ENCODE measurements around the gene ANTKMT.

The ANTKMT gene

GRCh38 chr16:674214-674881, 46.6 kb upstream of the ANTKMT start:
- no peak for DNase-seq
- peaks cover 47% of the 10 kb centered on the region for H3K36me3 ChIP-seq
- H3K9me3 ChIP-seq, result no peaks in the 10 kb centered on the region
- no peaks in the 10 kb centered on the region for H3K27me3 ChIP-seq
- TF ChIP-seq CTCF (IDR thresholded peaks at IDR 0.05; ENCODE audit: low read depth, low read length), result no peak
- no peak overlapping the region for H3K4me3 ChIP-seq (ENCODE audit: low read depth, low read length)
- peaks cover 7% of the 10 kb centered on the region for H3K4me1 ChIP-seq

GRCh38 chr16:674968-675883, 45.7 kb upstream of the ANTKMT start, which contains the start of gene RHBDL1:
Gene RHBDL1, plus strand, starts transcription at chr16:675671. Its CDS starts 120 bp downstream, at chr16:675791.
- no peak for TF ChIP-seq CTCF (IDR thresholded peaks at IDR 0.05; ENCODE audit: low read depth, low read length)
- peak within 1 kb of the TSS; percentile 24; the same call in 1 of the 2 replicates for H3K4me3 ChIP-seq (ENCODE audit: low read depth, low read length)
- no peaks in the 10 kb centered on the region for H3K9me3 ChIP-seq
- no peaks in the 10 kb centered on the region for H3K27me3 ChIP-seq
- peaks cover 7% of the 10 kb centered on the region for H3K4me1 ChIP-seq
- peak; percentile 53 for DNase-seq
- peaks cover 39% of the 10 kb centered on the region for H3K36me3 ChIP-seq

- no peaks in the 10 kb centered on the region for H3K9me3 ChIP-seq
- no peak for DNase-seq
- peaks cover 7% of the 10 kb centered on the region for H3K4me1 ChIP-seq
- peaks cover 32% of the 10 kb centered on the region for H3K36me3 ChIP-seq
- TF ChIP-seq CTCF (IDR thresholded peaks at IDR 0.05; ENCODE audit: low read depth, low read length), result no peak
- H3K27me3 ChIP-seq, result no peaks in the 10 kb centered on the region
- H3K4me3 ChIP-seq (ENCODE audit: low read depth, low read length), result no peak overlapping the region
These were observed 44.9 kb upstream of the ANTKMT start for GRCh38 chr16:675884-676564.

GRCh38 chr16:676565-676902, 44.4 kb upstream of the ANTKMT start:
- no peak for TF ChIP-seq CTCF (IDR thresholded peaks at IDR 0.05; ENCODE audit: low read depth, low read length)
- peaks cover 10% of the 10 kb centered on the region for H3K4me1 ChIP-seq
- no peak for DNase-seq
- H3K27me3 ChIP-seq, result no peaks in the 10 kb centered on the region
- H3K36me3 ChIP-seq, result peaks cover 32% of the 10 kb centered on the region
- H3K9me3 ChIP-seq, result no peaks in the 10 kb centered on the region
- H3K4me3 ChIP-seq (ENCODE audit: low read depth, low read length), result no peak overlapping the region

- H3K27me3 ChIP-seq, result no peaks in the 10 kb centered on the region
- peaks cover 34% of the 10 kb centered on the region for H3K36me3 ChIP-seq
- DNase-seq, result no peak
- peaks cover 14% of the 10 kb centered on the region for H3K4me1 ChIP-seq
- no peaks in the 10 kb centered on the region for H3K9me3 ChIP-seq
- TF ChIP-seq CTCF (IDR thresholded peaks at IDR 0.05; ENCODE audit: low read depth, low read length), result no peak
- no peak overlapping the region for H3K4me3 ChIP-seq (ENCODE audit: low read depth, low read length)
These were observed 44.0 kb upstream of the ANTKMT start for GRCh38 chr16:676913-677312.

Data from BE2C (cell line).